ENCODE results near the gene LSP1.

The LSP1 gene

DNA sequence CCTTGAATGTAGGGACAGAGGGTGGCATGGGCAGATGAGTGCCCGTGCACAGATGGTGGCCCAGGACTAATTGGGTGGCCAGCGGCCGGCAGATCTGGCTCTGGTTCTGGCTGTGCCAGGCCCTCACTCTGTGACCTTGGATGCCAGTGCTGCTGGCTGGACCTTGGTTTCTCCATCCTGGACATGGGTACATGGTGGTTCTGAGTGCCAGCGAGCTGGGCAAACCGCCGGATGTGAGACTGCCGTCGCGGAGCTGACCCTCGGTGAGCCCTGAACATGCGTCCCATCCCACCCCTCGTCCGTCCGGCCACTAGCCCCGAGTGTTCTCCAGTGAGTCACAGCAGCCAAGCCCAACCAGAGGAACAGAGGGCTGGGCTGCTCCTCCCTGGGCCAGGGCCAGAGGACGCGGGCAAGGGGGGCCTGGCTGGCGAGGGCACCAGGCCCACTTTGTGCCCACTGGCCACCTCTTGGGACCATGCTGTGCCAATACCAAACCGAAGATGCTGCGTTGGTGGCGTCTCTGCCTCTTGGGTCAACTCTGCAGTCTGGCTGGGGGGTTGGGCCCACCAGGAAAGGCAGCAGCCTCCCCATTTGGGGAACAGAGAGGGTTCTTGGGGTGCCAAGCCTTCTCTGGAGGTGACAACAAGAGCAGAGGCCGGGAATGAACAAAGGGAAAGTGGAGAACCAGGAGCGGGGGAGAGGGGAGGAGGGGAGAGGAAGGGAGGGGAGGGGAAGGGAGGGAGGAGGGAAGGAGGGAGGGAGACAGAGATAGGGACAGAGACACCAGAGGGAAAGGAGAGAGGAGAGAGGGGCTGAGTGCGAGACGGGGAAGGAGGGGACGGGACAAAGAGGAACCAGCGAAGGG is 10.7 kb downstream of the LSP1 start:
- DNase-seq: peak; percentile 36 to 44
- TF ChIP-seq POLR2A (IDR thresholded peaks at IDR 0.05; ENCODE audit: low read length): no peak
- no peak for TF ChIP-seq GATA1 (IDR thresholded peaks at IDR 0.05; ENCODE audit: low read depth, low read length)

DNA sequence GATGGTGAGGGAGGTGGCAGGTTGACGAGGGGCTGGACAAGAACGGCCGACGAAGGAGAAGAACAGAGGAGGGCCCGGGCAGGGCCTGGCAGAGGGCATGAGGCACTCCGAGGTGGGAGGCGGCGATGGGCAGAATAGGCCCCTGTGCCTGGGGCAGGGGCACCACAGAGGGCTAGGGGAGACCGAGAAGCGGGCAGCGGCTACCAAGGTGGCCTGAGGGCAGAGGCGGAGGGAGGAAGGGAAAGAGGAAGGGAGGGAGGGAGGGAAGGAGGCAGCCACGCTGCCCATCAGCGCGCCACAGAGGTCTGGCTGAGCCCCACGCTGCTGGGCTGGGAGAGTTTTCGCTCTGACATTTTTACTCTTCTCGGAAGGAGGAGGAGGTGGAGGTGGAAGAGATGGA is 11.3 kb downstream of the LSP1 start:
- TF ChIP-seq GATA1 (IDR thresholded peaks at IDR 0.05; ENCODE audit: low read depth, low read length): no peak
- no peak for TF ChIP-seq POLR2A (IDR thresholded peaks at IDR 0.05; ENCODE audit: low read length)
- DNase-seq: no peak

DNA sequence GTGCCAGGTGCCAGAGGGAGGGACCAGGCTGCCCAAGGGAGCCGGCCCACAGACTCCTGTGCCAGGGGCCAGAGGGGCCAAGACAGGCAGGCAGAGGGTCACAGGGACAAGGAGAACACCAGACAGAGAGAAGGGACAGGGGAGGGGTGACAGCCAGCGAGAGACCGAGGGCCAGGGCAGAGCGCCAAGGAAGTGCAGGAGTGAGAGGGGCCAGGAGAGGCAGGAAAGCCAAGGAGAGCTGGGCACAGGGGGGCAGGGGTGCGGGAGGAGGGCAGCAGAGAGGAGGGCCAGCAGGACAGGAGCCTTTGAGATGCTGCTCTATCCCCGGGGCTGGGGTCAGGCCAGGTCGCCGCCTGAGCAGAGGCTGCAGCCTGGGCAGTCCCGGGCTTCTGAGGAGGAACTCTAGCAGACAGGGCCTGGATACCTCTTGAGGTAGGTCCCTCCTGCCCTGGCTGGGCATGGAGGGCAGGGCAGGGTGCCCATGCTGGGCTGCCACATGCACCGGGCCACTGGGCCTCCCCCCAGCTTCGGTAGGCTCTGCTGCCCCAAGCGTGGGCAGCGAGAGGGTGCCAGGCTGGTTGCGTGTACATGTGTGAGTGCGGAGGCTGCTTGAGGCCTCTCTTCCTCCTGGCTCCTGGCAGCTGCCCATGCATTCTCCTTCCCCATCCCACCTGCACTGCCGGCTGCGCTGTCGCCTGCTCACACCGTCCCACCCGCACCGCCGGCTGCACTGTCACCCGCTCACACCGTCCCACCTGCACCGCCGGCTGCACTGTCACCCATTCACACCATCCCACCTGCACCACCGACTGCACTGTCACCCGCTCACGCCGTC is 12.2 kb downstream of the LSP1 start:
- no peak for TF ChIP-seq POLR2A (IDR thresholded peaks at IDR 0.05; ENCODE audit: low read length)
- DNase-seq: no peak

- DNase-seq: no peak
- TF ChIP-seq GATA1 (IDR thresholded peaks at IDR 0.05; ENCODE audit: low read depth, low read length): no peak
- TF ChIP-seq POLR2A (IDR thresholded peaks at IDR 0.05; ENCODE audit: low read length): no peak
These were observed 13.3 kb downstream of the LSP1 start for GRCh38 chr11:1866226-1866625.

GRCh38 chr11:1866776-1867175 is 13.9 kb downstream of the LSP1 start:
- TF ChIP-seq GATA1 (IDR thresholded peaks at IDR 0.05; ENCODE audit: low read depth, low read length): no peak
- TF ChIP-seq POLR2A (IDR thresholded peaks at IDR 0.05; ENCODE audit: low read length): no peak
- no peak for DNase-seq

DNA sequence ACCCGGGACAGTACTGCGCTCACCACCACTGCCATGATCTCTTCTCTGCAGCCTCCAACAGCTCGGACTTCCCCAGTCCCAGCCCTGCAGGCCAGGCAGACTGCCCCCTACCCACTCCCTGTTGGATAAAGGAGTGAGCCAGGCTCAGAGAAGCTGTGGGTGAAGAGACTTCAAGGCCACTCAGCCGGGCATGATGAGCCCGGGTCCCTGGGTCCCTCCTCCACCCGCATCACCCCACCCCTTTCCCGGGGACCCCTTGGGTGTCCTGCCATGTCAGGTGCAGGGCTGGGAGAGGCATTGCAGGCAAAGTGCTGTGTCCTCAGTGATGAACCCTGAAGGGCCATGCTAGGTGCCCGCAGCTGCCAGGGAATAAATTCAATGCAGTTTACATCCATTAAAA is 14.5 kb downstream of the LSP1 start:
- TF ChIP-seq POLR2A (IDR thresholded peaks at IDR 0.05; ENCODE audit: low read length) (no peak), GATA1 (IDR thresholded peaks at IDR 0.05; ENCODE audit: low read depth, low read length) (no peak)
- no peak for DNase-seq

DNA sequence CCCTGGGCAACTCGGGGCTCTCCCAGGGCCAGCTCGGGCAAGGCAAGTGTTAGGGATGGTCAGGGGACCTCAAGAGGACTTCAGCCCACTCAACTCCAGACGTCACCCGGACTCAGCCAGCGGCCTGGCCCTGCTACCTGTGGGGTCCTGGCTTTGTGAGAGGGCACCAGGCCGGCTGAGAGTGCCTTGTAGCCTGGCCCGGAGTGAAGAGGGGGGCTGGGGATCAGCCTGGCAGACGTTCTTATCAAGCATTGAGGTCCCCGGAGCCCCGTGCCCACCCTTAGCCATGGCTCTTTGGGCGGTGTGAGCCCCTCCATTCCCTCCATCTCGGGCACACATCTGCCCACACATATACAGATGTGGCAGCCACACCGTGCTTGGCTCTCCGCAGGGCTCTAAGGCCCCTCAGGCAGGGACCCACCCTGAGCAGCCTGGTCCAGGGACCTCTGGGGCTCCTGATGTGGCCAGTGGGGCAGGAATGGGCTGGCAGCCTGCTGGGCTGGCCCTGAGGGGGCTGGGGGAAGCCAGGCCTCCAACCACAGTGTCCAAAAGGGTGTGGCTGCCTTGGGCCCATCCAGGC is 15.3 kb downstream of the LSP1 start:
- DNase-seq: no peak
- TF ChIP-seq POLR2A (IDR thresholded peaks at IDR 0.05; ENCODE audit: low read length): no peak
- no peak for TF ChIP-seq GATA1 (IDR thresholded peaks at IDR 0.05; ENCODE audit: low read depth, low read length)

DNA sequence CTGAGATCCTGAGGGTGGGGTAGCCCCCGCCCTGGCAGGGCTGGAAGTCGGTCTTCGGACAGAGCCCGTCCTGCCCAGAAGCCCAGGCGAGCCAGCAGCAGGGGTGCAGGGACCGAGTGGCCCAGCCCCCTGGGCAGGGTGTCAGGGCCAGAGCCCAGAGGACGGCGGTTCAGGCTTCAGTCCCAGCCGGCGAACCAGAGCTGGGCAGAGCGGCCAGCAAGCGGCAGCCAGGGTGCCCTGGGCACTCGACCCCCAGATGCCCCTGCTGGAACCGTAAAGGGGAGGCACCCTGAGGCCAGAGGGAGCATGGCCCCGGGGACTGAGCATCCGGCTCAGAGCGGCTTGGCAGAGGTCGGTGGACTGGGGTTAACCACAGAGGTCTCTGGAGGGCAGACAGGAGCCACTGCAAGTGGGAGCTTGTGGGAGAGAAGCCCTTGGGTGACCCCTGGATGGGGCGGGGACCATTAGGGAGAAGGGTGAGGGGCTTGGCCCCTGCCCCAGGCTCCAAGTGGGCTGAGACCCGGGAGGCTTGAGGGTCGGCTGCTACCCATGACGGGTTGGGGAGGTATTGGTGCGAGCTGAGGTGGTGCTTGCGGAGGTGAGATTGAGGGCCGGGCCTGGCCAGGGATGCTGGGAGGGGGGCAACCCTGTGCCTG is 15.9 kb downstream of the LSP1 start:
- TF ChIP-seq POLR2A (IDR thresholded peaks at IDR 0.05; ENCODE audit: low read length): no peak
- no peak for TF ChIP-seq GATA1 (IDR thresholded peaks at IDR 0.05; ENCODE audit: low read depth, low read length)
- DNase-seq: no peak

- no peak for DNase-seq
- TF ChIP-seq GATA1 (IDR thresholded peaks at IDR 0.05; ENCODE audit: low read depth, low read length) (no peak), POLR2A (IDR thresholded peaks at IDR 0.05; ENCODE audit: low read length) (no peak)
These were observed 16.8 kb downstream of the LSP1 start for GRCh38 chr11:1869427-1870325.

DNA sequence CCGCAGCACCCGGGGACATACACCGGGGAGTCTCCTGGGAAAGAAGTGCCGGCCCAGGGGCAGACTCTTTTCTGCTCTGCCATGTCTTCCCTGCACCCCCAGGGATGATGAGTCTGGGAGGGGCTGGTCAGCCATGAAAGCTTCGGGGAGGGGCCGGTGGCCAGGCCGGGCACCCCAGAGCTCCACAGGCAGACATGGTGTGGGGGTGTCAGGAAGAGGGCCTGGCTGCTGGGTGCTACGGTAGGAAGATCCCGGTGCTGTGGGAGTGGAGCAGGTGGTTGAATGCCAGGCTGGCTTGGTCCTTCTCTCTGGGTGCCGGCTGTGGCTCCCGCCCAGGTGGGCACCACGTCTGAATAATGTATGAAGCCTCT is 17.4 kb downstream of the LSP1 start:
- DNase-seq: no peak
- no peak for TF ChIP-seq POLR2A (IDR thresholded peaks at IDR 0.05; ENCODE audit: low read length)
- TF ChIP-seq GATA1 (IDR thresholded peaks at IDR 0.05; ENCODE audit: low read depth, low read length): no peak

- DNase-seq: no peak
These were observed 18.0 kb downstream of the LSP1 start for GRCh38 chr11:1870721-1871466.

GRCh38 chr11:1871531-1871930 is 18.6 kb downstream of the LSP1 start:
- TF ChIP-seq GATA1 (IDR thresholded peaks at IDR 0.05; ENCODE audit: low read depth, low read length): no peak
- TF ChIP-seq POLR2A (IDR thresholded peaks at IDR 0.05; ENCODE audit: low read length): no peak
- no peak for DNase-seq

More at GRCh38 chr11:1870721-1871466, 18.0 kb downstream of the LSP1 start:
- no peak for TF ChIP-seq GATA1 (IDR thresholded peaks at IDR 0.05; ENCODE audit: low read depth, low read length)
- no peak for TF ChIP-seq POLR2A (IDR thresholded peaks at IDR 0.05; ENCODE audit: low read length)
